NK-92 (cell line): Measurements from ENCODE around the gene UPF3A.
"Not testable (repeated sequence)": the region's sequence is repeated elsewhere in the genome, so short reads cannot be mapped to it uniquely, and the experiment has no call there.

Experiments used
- DNase-seq: peaks from one replicate; lab custom pipeline; 2025; ENCODE audit not compliant: unreplicated experiment; lab: John Stamatoyannopoulos, UW

The UPF3A gene

GRCh38 chr13:114263578-114263977, 17.8 kb upstream of the UPF3A start:
- DNase-seq: no peak

DNA sequence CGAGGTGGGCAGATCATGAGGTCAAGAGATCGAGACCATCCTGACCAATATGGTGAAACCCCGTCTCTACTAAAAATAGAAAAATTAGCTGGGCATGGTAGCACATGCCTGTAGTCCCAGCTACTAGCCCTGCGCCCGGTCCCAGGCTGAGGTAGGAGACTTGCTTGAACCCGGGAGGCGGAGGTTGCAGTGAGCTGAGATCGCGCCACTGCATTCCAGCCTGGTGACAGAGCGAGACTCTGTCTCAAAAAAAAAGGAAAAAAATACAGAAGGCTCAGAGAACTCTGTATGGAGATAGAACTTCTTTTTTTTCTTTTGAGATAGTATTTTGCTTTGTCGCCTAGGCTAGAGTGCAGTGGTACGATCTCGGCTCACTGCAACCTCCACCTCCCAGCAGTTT, 17.1 kb upstream of the UPF3A start:
- DNase-seq: not testable (repeated sequence)

DNA sequence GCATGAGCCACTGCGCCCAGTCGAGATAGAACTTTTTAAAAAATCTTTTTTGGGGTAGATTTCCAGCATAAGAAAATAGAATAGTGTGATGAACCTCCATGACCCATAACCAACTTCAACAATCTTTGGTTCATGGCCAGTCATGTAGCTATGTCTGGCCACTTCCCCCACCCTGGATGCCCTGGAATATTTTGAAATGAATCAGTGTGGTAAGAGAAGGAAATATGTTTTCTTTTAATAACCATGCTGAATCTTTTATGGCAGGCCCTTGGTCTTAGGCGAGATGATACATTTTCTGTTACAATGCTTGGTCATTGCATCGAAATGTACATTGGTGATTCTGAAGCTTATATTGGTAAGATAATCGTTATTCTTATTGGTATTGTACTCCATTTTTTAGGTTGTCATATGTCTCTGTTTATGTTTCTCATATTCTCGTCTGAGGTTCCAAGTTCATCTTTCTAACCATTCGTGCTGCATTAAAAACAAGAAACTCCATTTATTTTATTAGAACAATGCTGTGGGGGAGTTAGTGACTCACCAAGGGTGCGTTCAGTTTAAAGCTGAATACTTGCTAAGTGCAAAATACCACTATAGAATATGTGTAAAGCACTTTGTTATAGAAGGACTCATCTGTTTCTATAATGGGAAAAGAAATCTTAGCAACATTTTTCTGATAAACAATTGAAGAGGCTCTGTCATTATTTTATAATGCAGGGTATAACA, 16.4 kb upstream of the UPF3A start:
- DNase-seq: no peak

DNA sequence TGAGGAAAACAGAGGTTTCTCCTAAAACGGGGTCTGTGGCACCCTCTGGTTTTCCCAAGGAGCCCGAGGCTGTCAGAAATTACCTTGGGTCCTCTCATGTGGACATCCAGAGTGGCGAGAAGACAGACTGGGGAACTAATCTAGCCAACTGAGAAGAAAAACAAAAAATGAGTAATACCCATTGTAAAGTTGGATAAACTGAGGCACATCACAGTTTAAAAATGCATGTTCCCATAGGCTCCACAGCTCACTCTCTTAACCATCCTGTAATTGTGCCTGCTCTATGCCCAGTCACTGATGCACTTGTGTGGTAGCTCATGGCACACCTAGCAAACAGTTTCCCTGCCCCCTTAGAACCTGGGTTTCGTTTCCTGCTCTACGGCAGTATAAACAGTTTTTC, 15.2 kb upstream of the UPF3A start:
- DNase-seq: no peak

DNA sequence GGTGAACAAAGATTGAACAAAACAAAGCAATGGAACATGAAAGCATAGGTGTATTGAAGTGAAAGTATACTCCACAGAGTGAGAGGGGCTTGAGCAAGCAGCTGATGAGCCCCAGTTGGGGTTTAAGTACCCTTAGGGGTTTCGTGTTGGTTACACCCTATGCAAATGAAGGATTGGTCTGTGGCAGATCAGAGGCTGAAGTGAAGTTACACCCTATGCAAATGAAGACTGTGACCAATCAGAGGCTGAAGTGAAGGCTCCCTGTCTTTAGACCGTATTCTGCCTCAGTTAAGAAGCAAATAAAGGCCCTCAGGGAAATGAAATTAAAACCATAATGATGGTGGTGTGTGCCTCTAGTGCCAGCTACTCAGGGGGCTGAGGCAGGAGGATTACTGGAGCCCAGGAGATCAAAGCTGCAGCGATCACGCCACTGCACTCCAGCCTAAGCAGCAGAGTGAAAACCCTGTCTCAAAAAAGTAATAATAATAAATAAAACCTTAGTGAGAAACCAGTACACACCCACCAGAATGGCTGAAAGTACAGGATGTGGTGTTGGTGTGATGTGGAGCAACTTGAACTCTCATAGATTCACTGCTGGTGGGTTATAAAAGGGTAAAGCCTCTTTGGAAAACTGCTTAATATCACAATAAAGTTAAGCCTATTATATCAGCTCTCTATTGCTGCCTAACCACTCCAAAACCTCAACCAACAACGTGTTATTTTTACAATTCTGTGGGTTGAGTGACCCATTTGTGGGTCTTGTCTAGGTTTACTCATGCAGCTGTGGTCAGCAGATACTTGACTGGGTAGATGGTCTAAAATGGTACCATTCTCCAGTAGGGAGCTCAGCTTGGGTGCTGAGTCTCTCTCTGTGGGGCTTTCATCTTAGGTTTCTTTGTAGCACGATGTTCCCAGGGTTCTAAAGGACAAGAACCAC, 12.8 kb upstream of the UPF3A start:
- DNase-seq: no peak

- no peak for DNase-seq
Observed at GRCh38 chr13:114269281-114269770, 12.1 kb upstream of the UPF3A start.

GRCh38 chr13:114272977-114273376, 8.4 kb upstream of the UPF3A start:
- no peak for DNase-seq

DNA sequence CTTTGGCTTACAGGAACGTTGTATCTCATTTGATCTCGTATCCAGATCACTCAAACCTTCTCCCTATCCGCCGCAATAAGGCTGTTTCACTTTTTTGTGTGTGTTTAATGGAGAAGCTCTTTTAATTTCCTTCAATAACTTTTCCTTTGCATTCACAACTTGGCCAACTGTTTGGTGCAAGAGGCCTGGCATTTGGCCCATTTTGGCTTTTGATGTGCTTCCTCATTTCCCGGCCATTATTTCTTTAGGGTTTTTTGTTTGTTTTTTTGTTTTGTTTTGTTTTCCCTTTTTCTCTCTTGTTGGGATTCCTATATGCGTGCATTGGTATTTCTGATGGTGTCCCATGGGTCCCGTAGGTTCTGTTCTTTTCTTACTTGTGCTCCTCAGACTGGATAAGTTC, 6.1 kb upstream of the UPF3A start:
- DNase-seq: no peak

DNA sequence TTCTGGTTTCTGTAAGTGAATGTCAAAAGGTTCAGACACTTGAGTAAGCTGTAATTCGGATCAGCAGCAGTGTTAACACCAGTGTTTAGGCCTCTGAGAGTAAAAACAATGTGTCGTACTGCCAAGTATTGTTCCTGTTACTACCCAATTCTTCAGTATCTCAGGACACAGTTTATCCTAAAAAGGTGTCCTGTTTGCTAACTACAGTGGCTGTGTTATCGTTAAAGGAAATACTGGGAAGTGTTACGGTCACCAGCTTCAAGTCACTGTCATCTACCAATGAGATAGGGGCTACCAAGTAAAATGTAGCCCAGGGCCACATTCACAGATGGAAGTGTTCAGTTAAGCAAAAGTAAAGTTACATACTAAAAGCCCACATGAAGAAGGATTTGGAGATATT, 2.3 kb upstream of the UPF3A start:
- DNase-seq: no peak

DNA sequence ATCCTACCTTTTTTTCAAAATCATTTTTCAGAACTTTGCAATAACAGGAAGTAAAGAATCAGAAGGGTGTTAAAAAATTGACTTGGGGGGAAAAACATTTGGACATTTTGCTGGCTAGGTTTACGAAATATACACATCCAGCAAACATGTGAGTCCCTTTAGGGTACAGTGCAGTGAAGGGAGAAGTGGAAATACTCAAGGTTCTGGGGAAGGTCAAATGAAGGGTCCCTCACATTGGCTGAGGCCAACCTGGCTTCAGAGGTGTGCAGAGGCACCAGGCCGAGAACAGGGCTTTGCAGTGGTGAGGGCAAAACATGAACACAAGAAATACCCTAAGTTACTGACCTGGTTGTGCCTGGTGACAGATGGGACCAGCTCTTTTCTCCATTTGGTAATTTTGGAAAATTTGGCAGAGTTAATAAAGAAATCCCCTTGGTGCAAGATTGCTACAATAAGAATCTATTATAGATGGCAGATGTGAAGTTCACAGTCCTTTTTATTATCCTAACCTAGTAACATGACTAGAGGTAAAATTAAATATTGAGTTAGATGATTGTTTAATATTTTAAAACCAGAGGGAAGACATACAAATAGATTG, 1.5 kb upstream of the UPF3A start:
- no peak for DNase-seq

- DNase-seq: no peak
Observed at GRCh38 chr13:114282041-114282670, 755 bp downstream of the UPF3A start.

GRCh38 chr13:114283576-114283975, 2.2 kb downstream of the UPF3A start:
- no peak for DNase-seq

- no peak for DNase-seq
Observed at GRCh38 chr13:114284680-114285079, 3.3 kb downstream of the UPF3A start.

- no peak for DNase-seq
Observed at GRCh38 chr13:114285166-114285808, 3.9 kb downstream of the UPF3A start.

DNA sequence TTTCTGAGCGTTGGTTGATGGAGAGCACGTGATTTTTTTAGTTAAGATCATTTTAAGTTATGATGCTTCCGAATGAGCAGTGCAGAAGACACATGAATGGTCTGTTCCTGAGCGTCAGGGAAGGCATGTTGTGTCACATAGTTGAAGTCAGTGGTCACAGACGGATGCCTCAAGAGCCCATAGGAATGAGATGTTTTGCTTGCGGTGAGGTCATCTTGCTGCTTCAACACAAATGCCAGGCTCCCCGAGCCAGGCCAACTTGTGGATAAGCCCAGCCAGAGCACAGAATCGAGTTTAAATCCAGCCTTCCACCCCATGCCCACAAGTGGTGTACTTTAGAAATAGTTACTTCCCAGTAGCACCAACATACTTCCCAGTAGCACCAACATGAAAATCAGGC, 5.4 kb downstream of the UPF3A start:
- DNase-seq: no peak

- DNase-seq: no peak
Observed at GRCh38 chr13:114288157-114288591, 6.8 kb downstream of the UPF3A start.

- DNase-seq: no peak
Observed at GRCh38 chr13:114296448-114296847, 15.0 kb downstream of the UPF3A start.

DNA sequence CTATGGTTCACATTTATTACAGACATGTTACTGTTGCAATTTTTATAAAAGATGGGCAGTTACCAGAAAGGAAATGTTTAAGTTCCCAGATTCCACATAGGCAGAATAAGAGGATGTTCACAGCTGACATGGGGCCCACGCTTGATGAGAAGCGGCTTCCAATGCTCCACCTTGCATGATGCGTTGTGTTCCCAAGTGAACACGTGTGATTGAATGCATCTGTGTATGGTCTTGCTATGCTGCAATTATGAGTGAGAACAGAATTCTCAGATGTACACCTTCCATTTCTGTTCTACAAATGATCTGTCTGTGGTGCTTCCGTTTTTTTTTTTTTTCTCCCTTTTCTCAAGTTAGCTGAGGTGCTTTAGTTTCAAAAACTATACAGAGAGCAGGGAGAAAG, 15.5 kb downstream of the UPF3A start:
- no peak for DNase-seq

- no peak for DNase-seq
Observed at GRCh38 chr13:114298866-114299265, 17.5 kb downstream of the UPF3A start.

DNA sequence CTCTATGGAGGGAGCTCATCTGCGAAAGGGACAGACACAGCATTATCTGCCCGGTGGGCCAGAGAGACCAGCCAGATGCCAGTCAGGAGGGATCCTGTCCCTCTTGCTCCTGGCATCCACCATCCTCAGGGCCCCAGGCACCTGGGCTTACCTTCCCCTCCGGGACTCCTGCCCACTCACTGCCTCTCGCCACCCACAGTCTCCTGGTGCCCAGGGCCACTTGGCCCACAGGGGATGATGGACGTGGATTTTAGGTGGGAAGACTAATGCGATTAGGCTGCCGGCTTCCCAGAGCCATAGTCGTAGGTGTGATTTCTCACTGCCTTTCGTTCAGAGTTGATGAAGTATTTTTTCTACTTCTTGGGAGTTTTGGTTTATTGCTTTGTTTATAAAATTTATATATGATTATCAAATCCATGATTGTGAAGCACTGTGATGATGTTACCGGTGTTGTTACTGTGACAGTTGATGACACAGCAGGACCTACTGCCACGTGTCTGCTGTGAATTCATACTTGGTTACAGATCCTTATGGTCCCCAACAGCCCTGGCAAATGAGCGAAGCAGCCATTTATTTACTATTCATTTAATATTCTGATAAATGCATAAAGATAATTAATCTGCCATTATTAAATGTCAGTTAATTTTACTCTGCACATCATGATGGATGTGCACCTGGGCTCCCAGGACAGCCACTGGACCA, 18.4 kb downstream of the UPF3A start:
- DNase-seq: no peak
